Measurements from ENCODE around the gene PPT1.
"Not testable (repeated sequence)": the region's sequence is repeated elsewhere in the genome, so short reads cannot be mapped to it uniquely, and the experiment has no call there.

Gene PPT1

DNA sequence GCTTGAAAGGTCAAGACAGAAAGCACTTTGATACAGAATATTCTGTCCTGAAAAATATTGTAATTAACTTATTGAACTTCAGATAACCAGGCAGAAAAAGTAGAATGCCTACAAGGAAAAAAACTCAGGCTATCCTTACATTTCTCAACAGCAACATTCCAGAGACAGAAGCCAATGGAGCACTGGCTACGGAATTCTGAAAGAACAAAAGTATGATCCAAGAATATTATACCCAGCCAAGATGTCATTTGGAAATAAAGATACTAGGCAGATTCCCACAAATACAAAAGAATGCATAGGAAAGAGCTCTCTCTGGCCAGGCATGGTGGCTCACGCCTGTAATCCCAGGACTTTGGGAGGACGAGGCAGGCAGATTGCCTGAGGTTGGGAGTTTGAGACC lies 5.8 kb upstream of the PPT1 start:
- H3K27ac Mint-ChIP-seq: no peak overlapping the region

DNA sequence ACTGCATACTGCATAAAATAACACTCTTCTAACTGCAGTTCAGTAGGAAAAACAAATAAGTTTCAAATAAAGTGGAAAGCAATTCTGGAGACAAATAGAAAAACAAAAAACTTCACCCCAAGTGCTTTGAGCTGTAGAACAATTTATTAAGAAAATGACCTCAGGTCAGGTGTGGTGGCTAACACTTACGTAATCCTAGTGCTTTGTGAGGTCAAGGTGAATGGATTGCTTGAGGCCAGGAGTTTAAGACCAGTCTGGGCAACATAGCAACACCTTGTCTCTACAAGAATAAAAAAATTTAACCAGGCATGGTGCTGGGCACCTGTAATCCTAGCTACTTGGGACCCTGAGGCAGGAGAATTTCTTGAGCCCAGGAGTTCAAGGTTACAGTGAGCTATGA lies 5.0 kb upstream of the PPT1 start:
- DNase-seq: no peak
- no peak overlapping the region for H3K4me3 Mint-ChIP-seq
- no peak for ATAC-seq
- H3K9me3 Mint-ChIP-seq: peaks cover 4 to 10% of the 10 kb centered on the region in 2 donors
- H3K27ac Mint-ChIP-seq: no peak overlapping the region
- peaks cover 8% of the 10 kb centered on the region for H3K27me3 Mint-ChIP-seq
- H3K4me1 Mint-ChIP-seq: peaks cover 7% of the 10 kb centered on the region

More for the DNA sequence above, 5.8 kb upstream of the PPT1 start:
- H3K4me1 Mint-ChIP-seq: no peaks in the 10 kb centered on the region
- ATAC-seq: no peak
- no peak overlapping the region for H3K4me3 Mint-ChIP-seq
- no peak for DNase-seq
- peaks cover 8% of the 10 kb centered on the region for H3K27me3 Mint-ChIP-seq
- H3K9me3 Mint-ChIP-seq: peaks cover 4 to 10% of the 10 kb centered on the region in 2 donors

DNA sequence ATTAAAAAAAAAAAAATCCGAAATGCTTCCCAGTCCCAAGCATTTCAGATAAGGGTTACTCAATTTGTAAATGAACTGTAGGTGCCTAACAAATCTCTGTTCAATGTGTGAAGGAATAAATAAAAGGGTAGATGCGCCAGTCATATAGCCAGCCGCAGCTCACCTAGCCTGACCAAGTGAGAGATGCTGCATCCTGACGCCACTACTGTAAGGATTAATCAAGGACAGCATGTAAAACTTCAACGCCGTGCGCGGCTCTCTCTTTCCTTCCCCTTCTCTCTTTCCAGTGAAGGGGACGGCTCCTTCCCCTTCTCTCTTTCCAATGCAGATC lies 441 bp downstream of the PPT1 start:
- ATAC-seq: peak; percentile 63
- peaks cover 36% of the 10 kb centered on the region for H3K4me1 Mint-ChIP-seq
- no peaks in the 10 kb centered on the region for H3K9me3 Mint-ChIP-seq
- H3K27me3 Mint-ChIP-seq: peaks cover under 1% of the 10 kb centered on the region
- peak overlapping the region; percentile 97 to 98 for H3K27ac Mint-ChIP-seq
- peak overlapping the region; percentile 96 to 98 for H3K4me3 Mint-ChIP-seq
- DNase-seq: no peak

DNA sequence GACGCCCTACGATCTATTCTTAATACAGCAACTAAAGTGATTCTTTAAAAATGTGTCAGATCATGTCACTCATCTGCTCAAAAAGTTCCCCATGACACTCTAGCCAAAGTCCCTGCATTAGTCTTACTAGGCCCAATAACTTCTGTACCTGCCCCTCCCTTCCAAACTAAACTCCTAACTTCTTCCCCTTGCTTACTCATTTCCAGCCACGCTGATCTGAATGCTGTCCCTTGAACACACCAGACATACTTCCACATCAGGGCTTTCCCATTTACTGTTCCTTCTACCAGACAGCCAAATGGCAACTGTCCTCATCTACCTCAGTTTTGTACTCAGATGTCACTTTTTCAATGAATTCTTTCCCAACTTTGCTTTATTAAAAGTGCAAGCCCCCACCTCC lies 1.2 kb downstream of the PPT1 start:
- Mint-ChIP-seq H3K4me1 (peaks cover 36% of the 10 kb centered on the region), H3K9me3 (no peaks in the 10 kb centered on the region), H3K27me3 (no peaks in the 10 kb centered on the region), H3K4me3 (peak overlapping the region; percentile 1 to 98), H3K27ac (peak overlapping the region in 1 of 2 donors; percentile 52)
- DNase-seq (no peak), ATAC-seq (no peak)

DNA sequence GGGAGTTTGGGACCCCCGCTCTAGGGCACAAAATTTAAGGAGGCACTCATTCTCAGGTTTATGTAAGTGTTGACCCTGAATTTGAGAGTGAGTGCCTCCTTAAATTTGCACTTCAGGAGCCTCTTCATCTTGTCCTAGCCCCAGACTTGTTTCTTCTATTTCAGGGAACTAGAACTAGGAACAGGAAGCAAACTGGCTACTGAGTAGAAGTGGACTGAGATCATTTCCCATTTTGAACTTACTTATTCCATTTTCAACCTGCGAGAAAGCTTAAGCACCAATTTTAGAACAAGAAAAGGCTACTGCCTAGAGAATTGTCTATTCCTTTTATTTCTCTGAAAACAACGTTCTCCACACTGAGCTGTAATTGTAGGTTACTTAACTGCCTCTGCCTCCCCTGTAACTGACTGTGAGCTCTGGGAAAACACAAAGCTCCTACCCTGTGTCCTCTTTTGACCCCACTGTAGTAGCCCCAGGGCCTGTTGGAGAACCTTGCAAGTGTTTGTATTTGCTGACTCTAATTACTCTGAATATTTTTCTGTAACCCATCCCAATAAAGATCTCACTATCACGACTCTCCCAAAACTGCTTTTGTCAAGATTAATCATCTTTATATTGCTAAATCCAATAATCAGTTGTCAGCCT lies 2.5 kb downstream of the PPT1 start:
- H3K4me3 Mint-ChIP-seq: no peak overlapping the region
- ATAC-seq: no peak

DNA sequence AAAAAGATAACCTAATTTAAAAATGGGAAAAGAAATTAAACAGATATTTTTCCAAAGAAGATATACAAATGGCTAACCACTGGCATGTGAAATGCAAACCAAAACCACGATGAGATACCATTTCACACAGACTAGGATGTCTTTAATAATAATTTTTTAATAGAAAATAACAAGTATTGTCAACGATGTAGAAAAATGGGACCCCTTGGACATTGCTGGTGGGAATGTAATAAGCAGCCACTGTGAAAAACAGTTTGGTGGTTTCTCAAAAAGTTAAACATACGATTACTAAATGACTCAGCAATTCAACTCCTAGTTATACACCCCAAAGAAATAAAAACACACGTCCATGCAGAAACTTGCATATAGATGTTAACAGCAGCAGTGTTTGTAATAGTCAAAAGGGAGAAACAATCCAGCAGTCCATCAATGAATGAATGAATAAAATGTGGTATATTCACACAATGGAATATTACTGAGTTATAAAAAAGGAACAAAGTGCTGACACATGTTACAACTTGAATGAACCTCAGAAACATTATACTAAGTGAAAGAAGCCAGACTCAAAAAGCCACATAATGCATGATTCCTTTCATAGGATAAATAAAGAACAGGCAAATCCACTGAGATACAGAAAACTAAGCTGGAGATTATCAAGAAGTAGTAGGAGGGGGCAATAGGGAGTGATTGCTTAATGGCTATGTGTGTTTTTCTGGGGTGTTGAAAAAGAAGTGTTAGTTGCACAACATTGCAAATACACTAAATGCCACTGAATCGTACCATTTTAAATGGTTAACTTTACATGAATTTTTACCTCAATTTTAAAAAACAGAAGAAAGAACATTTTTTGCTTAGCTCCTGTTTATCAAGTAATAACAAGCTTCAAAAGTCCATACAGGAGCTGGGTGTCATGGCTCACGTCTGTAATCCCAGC lies 4.1 kb downstream of the PPT1 start:
- H3K4me1 Mint-ChIP-seq: peaks cover 36% of the 10 kb centered on the region
- no peaks in the 10 kb centered on the region for H3K27me3 Mint-ChIP-seq
- DNase-seq (no peak), ATAC-seq (no peak)
- no peak overlapping the region for H3K27ac Mint-ChIP-seq
- no peak overlapping the region for H3K4me3 Mint-ChIP-seq
- H3K9me3 Mint-ChIP-seq: no peaks in the 10 kb centered on the region

More for the DNA sequence above, 2.5 kb downstream of the PPT1 start:
- no peak overlapping the region for H3K27ac Mint-ChIP-seq
- H3K27me3 Mint-ChIP-seq: no peaks in the 10 kb centered on the region
- H3K4me1 Mint-ChIP-seq: peaks cover 36% of the 10 kb centered on the region
- no peaks in the 10 kb centered on the region for H3K9me3 Mint-ChIP-seq
- no peak for DNase-seq

DNA sequence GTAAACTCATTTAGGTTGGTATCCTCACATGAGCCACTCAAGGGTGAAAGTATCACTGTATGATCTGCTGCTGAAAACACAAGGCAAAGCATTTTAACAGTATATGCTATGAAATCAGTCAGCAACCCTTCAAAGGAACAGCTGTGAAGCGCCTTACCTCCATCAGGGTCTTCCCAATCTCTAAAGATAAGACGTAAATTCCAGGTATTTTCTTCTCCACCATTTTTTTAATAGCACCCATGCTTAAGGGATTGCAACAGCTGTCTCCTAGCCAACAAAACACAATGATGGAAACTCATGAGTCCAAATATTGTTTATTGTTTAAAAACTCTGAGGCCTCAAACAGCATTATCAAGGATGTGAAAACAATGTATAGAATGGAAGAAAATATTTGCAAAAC lies 4.8 kb downstream of the PPT1 start:
- Mint-ChIP-seq H3K27ac (no peak overlapping the region), H3K4me1 (peaks cover 30% of the 10 kb centered on the region), H3K27me3 (no peaks in the 10 kb centered on the region), H3K9me3 (no peaks in the 10 kb centered on the region), H3K4me3 (no peak overlapping the region)
- DNase-seq (no peak), ATAC-seq (no peak)

DNA sequence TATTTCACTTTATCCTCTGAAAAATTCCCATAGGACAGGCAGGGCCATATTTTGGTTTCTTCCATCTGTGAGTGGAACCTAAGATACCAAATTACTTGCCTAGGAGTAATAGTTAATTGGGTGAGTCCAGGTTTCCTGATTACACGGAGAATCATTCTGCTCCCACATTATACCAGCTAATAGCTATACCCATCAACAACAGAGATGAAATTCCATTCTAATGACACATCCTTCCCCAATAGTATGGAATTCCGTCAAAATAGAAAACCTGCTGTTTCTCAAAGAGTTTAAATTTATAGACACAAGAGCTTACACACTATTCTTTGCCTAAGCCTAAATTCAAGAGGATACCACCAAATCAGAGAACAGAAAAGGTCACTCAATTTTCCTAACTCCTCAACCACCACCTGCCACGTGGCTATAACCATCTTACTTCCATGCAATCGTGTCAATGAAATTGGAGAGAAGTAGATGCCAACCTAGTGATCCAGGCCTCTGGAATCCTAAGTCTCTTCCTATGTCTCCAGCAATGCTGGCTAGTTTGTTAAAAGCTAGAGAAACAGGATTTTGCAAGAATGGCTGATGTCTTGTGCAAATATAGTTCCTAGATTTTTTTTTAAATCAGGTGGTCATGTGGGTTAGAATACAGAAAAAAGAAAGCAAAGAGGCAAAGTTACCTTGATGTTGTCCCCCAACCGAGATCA lies 6.2 kb downstream of the PPT1 start:
- Mint-ChIP-seq H3K27ac (no peak overlapping the region), H3K4me3 (no peak overlapping the region), H3K27me3 (no peaks in the 10 kb centered on the region), H3K9me3 (no peaks in the 10 kb centered on the region), H3K4me1 (peaks cover 22% of the 10 kb centered on the region)
- ATAC-seq (no peak), DNase-seq (no peak)

DNA sequence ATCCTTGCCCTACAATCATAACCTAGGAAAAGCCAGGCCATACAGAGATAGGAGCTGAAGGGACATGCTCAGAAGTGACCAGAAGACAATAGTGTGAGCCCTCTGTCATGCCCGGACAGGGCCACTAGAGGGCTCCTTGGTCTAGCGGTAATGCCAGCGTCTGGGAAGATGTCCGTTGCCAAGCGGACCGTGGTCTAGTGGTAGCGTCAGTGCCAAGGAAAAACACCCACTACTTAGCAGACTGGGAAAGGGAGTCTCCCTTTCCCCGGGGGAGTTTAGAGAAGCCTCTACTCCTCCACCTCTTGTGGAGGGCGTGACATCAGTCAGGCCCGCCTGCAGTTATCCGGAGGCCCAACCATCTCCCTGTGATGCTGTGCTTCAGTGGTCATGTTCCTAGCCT lies 12.3 kb downstream of the PPT1 start:
- H3K27me3 Mint-ChIP-seq, ATAC-seq, H3K9me3 Mint-ChIP-seq, H3K4me3 Mint-ChIP-seq: not testable (repeated sequence)
- peak; percentile 39 to 52 for DNase-seq
- Mint-ChIP-seq H3K27ac (peak overlapping the region in 1 of 2 donors; percentile 54), H3K4me1 (peaks cover 16% of the 10 kb centered on the region)

DNA sequence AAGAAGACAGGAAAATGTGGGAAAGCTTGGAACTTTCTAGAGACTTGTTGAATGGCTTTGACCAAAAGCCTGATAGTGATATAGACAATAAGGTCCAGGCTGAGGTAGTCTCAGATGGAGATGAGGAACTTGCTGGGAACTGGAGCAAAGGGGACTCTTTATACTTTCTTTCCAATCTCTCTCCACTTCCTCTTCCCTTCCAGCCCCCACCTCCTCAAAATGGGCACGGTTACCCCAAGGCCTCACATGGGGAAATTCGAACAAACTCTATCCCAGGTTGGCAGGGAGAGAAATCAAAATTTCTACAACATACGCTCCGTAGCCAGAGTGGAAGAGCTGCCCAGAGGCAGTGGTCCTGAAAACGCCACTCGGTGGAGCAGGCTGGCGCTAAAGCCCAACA lies 15.2 kb downstream of the PPT1 start:
- no peak overlapping the region for H3K4me3 Mint-ChIP-seq
- H3K9me3 Mint-ChIP-seq: no peaks in the 10 kb centered on the region
- DNase-seq (no peak), ATAC-seq (no peak)
- H3K27ac Mint-ChIP-seq: no peak overlapping the region
- peaks cover 16% of the 10 kb centered on the region for H3K4me1 Mint-ChIP-seq
- H3K27me3 Mint-ChIP-seq: no peaks in the 10 kb centered on the region

DNA sequence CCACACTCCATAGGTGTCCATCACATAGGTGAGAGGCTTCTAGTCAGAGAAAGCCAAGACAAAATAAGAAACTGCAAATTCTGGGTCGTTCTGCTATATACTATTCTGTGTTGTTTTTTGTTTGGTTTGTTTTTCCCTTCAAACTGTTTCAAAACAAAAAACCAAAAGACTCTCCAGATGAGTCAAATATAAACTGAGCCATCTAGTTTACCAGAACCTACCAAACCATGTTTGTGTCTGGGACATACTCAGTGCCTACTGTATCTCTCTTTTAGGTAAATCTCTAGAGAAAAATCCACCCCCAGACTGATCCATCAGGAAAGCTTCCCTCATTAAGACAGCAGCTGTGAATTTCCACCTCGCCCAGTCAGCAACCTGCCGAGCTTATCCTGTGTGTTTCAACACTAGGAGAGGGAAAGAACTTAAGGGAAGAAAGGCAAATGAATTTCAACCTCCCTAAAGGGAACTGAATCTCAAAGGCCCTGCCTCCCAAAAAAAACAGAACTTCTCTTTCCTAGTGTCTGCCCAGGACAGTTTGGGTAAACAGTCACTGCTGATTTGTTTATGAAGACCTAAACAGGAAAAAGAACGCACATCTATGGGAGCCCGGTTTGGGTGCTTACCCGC lies 17.2 kb downstream of the PPT1 start:
- ATAC-seq (no peak), DNase-seq (no peak)
- Mint-ChIP-seq H3K27ac (no peak overlapping the region), H3K27me3 (no peaks in the 10 kb centered on the region), H3K4me3 (no peak overlapping the region), H3K9me3 (no peaks in the 10 kb centered on the region), H3K4me1 (peaks cover 3% of the 10 kb centered on the region)

DNA sequence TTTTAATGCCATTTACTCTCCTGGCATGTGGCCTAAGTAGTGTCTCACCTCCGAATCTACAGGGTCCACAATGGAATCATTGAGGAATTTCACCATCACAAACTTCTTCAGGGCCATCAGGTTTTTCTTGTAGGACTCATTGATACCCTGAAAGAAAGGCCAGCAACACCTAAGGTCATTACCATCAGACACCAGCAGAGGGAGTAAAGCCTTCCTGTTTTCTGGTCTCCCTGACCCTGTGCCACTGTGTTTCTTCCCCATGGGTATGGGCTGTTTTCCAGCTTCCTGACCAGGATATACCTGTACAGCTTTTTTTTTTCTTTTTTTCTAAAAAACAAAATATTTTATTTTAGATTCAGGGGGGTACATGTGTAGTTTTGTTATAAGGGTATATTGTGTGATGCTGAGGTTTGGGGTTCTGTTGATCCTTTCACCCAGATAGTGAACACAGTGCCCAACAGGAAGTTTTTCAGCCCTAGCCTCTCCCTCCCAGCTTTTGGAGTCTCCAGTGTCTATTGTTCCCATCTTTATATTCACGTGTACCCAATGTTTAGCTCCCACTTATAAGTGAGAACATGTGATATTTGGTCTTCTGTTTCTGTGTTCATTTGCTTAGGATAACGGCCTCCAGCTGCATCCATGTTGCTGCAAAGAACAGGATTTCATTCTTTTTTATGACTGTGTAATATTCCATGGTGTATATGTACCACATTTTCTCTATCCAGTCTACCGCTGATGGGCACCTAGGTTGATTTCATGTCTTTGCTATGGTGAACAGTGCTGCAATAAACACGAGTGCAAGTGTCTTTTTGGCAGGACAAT lies 18.3 kb downstream of the PPT1 start:
- Mint-ChIP-seq H3K27me3 (no peaks in the 10 kb centered on the region), H3K4me1 (no peaks in the 10 kb centered on the region), H3K4me3 (no peak overlapping the region), H3K9me3 (no peaks in the 10 kb centered on the region), H3K27ac (no peak overlapping the region)
- DNase-seq (peak; percentile 53 to 54), ATAC-seq (peak; percentile 78)

DNA sequence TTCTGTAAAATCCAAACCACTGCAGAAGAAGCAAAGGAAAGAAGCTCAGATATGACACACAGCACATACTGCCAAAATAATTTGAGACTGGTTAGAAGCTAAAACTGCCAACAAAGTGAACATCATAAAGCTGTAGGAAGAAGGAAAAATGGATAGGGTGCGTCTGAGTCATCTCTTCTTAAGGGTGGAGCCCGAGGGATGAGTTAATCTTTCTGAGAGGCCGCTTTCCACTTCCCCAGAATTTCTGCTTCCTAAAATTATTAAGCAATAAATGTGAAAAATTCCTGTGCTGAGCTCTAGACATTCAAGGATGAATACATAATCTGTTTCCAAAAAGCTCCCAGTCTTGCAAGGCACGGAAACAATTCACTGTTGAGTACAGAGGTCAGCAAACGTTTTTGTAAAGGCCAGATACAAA lies 20.1 kb downstream of the PPT1 start:
- H3K27ac Mint-ChIP-seq: peak overlapping the region in 1 of 2 donors; percentile 90
- no peaks in the 10 kb centered on the region for H3K27me3 Mint-ChIP-seq
- no peak for DNase-seq
- peaks cover 5% of the 10 kb centered on the region for H3K4me1 Mint-ChIP-seq
- ATAC-seq: no peak
- H3K9me3 Mint-ChIP-seq: no peaks in the 10 kb centered on the region
- no peak overlapping the region for H3K4me3 Mint-ChIP-seq

DNA sequence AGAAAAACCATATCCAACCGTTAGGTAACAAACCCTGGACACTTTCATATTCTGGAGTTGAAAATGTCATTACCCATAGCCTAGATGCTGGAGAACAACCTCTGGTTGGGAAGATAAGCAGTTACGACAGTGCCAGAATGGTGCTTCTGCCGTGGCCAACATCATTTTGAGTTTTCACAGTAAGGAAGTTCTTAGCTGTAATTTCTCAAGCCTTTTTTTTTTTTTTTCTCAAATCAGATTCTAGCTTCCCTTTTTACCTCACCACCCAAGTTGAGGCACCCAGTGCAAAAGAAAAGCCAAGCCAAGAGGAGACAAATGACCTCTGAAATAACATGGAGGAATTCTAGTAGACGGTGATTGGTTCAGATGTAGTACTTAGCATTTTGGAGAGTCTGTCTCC lies 21.8 kb downstream of the PPT1 start:
- Mint-ChIP-seq H3K27ac (no peak overlapping the region), H3K9me3 (no peaks in the 10 kb centered on the region), H3K27me3 (no peaks in the 10 kb centered on the region), H3K4me1 (peaks cover 5% of the 10 kb centered on the region), H3K4me3 (no peak overlapping the region)
- no peak for DNase-seq
- no peak for ATAC-seq

DNA sequence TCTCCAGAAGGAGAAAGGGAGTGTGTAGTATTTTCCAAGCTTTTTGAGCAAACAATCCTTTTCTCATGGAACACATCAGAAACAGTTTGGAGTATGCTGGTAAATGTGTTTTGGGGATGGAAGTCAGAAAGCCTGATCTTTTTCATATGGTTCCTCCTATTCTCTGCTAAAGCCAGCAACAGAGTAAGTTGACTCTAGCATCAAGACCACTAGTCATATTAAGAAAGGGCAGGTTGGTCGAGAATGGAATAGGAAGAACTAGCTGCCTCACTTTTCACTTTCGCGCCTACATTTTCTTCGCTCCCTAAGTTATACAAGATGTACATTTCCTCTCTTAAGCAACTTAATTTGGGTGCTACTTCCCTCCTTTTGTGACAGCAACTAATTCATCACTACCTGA lies 24.0 kb downstream of the PPT1 start:
- peaks cover 5% of the 10 kb centered on the region for H3K4me1 Mint-ChIP-seq
- no peaks in the 10 kb centered on the region for H3K27me3 Mint-ChIP-seq
- ATAC-seq (no peak), DNase-seq (no peak)
- no peak overlapping the region for H3K27ac Mint-ChIP-seq
- no peak overlapping the region for H3K4me3 Mint-ChIP-seq
- H3K9me3 Mint-ChIP-seq: no peaks in the 10 kb centered on the region

Data from stimulated activated naive CD8-positive, alpha-beta T cell treated with anti-CD3 and anti-CD28 coated beads, Interleukin-15, amount 100 ng/mL, for 72 hours (primary cell).